ENCODE data around the gene DCST2. TPM values are rescaled to one million over a fixed set of nuclear protein-coding genes. Genes with fewer than 3 reads are reported as not detected.

The DCST2 gene
- total and polyA plus RNA-seq, 9 of the 15 experiments (the other 6 are each of a cell fraction or from before 2014, with no cell fraction given), result 0.09 to 0.49 (median 0.11) TPM; not detected in 3

DNA sequence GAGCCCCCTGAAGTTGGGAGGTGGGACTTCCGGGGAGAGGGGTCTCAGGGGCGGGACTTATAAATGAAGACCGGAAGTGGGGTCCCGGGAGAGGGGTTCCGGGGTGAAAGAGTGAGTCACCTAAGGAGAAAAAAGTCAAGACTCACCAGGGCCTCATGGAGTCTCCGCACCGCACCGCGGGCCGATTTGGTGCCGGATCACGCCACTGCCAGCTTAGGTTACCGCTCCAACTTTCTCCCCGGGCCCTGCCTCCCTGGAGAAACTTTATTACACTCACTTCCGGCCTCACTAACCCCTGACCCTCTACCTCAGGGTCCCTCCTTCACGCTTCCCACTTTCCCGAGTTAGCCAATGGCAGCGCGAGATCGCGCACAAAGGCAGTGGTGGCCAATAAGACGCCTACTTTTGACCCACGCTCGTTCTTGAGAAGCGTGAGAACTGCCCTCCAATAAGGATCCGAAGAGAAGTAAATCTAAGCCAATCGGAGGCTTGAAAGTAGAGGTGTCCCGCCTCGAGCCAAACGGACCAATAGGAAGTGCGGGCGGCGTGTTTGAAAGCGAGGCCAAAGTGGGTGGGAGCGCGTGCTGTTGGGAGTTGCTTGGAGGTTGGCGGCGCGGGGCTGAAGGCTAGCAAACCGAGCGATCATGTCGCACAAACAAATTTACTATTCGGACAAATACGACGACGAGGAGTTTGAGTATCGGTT is 59.3 kb downstream of the DCST2 start, which contains the start of gene CKS1B (continued):
- TF ChIP-seq, protein P1, sequence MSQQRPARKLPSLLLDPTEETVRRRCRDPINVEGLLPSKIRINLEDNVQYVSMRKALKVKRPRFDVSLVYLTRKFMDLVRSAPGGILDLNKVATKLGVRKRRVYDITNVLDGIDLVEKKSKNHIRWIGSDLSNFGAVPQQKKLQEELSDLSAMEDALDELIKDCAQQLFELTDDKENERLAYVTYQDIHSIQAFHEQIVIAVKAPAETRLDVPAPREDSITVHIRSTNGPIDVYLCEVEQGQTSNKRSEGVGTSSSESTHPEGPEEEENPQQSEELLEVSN (IDR thresholded peaks at IDR 0.05; ENCODE audit: borderline replicate concordance in 1 of 2, extremely low read depth in 1 of 2, insufficient read depth in 1 of 2, insufficient read length in 1 of 2, low read depth in 1 of 2, low read length in 1 of 2, poor library complexity in 1 of 2, severe bottlenecking in 1 of 2), result peak; percentile 93 to 95
- no peak for TF ChIP-seq NFATC3 (IDR thresholded peaks at IDR 0.05)
- no peak for TF ChIP-seq XRCC4 (IDR thresholded peaks at IDR 0.05; ENCODE audit: extremely low read depth, insufficient read depth, insufficient read length)
- peak; percentile 91 for TF ChIP-seq RNF2 (IDR thresholded peaks at IDR 0.05)
- peak; percentile 98 for TF ChIP-seq NR2C1 (IDR thresholded peaks at IDR 0.05)
- TF ChIP-seq NR2C1 (tag; IDR thresholded peaks at IDR 0.05), result peak; percentile 98
- TF ChIP-seq CREM (IDR thresholded peaks at IDR 0.05; ENCODE audit: low read depth), result peak; percentile 78
- TF ChIP-seq TAF15 (IDR thresholded peaks at IDR 0.05; ENCODE audit: low read depth, low read length), result no peak
- TF ChIP-seq ZBTB17 (CRISPR knock-in tag; IDR thresholded peaks at IDR 0.05), result no peak
- TF ChIP-seq, protein P2, sequence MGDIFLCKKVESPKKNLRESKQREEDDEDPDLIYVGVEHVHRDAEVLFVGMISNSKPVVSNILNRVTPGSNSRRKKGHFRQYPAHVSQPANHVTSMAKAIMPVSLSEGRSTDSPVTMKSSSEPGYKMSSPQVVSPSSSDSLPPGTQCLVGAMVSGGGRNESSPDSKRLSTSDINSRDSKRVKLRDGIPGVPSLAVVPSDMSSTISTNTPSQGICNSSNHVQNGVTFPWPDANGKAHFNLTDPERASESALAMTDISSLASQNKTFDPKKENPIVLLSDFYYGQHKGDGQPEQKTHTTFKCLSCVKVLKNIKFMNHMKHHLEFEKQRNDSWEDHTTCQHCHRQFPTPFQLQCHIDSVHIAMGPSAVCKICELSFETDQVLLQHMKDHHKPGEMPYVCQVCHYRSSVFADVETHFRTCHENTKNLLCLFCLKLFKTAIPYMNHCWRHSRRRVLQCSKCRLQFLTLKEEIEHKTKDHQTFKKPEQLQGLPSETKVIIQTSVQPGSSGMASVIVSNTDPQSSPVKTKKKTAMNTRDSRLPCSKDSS (IDR thresholded peaks at IDR 0.05; ENCODE audit: low read depth, partially characterized antibody), result no peak
- TF ChIP-seq ESRRB (CRISPR knock-in tag; IDR thresholded peaks at IDR 0.05; ENCODE audit: borderline replicate concordance), result no peak
- TF ChIP-seq NRF1 (conservative IDR thresholded peaks at IDR 0.05 in 1 of 2, IDR thresholded peaks at IDR 0.05 in 1 of 2), result no peak
- no peak; a peak in 1 of 4 replicates for TF ChIP-seq ARNT (IDR thresholded peaks at IDR 0.05)
- no peak for TF ChIP-seq TCF3 (CRISPR knock-in tag; IDR thresholded peaks at IDR 0.05)
- peak; percentile 66; the same call in 1 of the 2 replicates for TF ChIP-seq DMBX1 (CRISPR knock-in tag; IDR thresholded peaks at IDR 0.05; ENCODE audit: borderline replicate concordance)
- no peak for TF ChIP-seq GATAD2A (IDR thresholded peaks at IDR 0.05)
- TF ChIP-seq SIN3B (IDR thresholded peaks at IDR 0.05; ENCODE audit: low read depth), result peak; percentile 86; the same call in 1 of the 2 replicates
- TF ChIP-seq, protein P3, sequence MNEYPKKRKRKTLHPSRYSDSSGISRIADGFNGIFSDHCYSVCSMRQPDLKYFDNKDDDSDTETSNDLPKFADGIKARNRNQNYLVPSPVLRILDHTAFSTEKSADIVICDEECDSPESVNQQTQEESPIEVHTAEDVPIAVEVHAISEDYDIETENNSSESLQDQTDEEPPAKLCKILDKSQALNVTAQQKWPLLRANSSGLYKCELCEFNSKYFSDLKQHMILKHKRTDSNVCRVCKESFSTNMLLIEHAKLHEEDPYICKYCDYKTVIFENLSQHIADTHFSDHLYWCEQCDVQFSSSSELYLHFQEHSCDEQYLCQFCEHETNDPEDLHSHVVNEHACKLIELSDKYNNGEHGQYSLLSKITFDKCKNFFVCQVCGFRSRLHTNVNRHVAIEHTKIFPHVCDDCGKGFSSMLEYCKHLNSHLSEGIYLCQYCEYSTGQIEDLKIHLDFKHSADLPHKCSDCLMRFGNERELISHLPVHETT (CRISPR knock-in tag; conservative IDR thresholded peaks at IDR 0.05 in 1 of 2, IDR thresholded peaks at IDR 0.05 in 1 of 2), result peak in 1 of 2 experiments; percentile 17; a peak in 1 of 4 replicates
- peak; percentile 93 for TF ChIP-seq BRD4 (IDR thresholded peaks at IDR 0.05)
- TF ChIP-seq, protein P4, sequence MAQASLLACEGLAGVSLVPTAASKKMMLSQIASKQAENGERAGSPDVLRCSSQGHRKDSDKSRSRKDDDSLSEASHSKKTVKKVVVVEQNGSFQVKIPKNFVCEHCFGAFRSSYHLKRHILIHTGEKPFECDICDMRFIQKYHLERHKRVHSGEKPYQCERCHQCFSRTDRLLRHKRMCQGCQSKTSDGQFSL (CRISPR knock-in tag; IDR thresholded peaks at IDR 0.05), result peak; percentile 41; the same call in 1 of the 2 replicates
- TF ChIP-seq, protein P4 (tag; IDR thresholded peaks at IDR 0.05), result no peak
- no peak for TF ChIP-seq NFE2L1 (tag; IDR thresholded peaks at IDR 0.05; ENCODE audit: borderline replicate concordance, low read depth)

All from K562 (cell line).